T-cell (primary cell): ENCODE measurements around the gene CDK2. TPM values are rescaled to one million over a fixed set of nuclear protein-coding genes. Genes with fewer than 3 reads are reported as not detected.

Experiments used
- ATAC-seq, 4 experiments: fragments of 200-7000 bp in 3 of 4; fragments of 150-1000 bp in 1 of 4; cut with Tn5 transposase; replicated peaks in 1 of 4; 1 replicate in 3 of 4; 2 replicates in 1 of 4; pipeline ENCODE4 v1.10.0; 2021; ENCODE audit warnings: moderate library complexity in 3 of 4, mild to moderate bottlenecking in 2 of 4, moderate number of reproducible peaks in 1 of 4
- CTCF ChIA-PET, 2 donors: fragments of 300-600 bp; sonication (Branson Sonifier 250); formaldehyde crosslinking; loops; one replicate each; lab custom pipeline; 2022; ENCODE audit warnings: antibody characterized with exemption in 2 of 2; lab: Charles Lee
- POLR2A ChIA-PET, 2 donors: fragments of 300-600 bp; sonication (Branson Sonifier 250); formaldehyde crosslinking; loops; one replicate each; lab custom pipeline; 2022; ENCODE audit warnings: antibody characterized with exemption in 2 of 2; lab: Charles Lee
- DNase-seq, 35 experiments: peaks; one replicate each; pipeline versions ENCODE4 v3.0.0 to v3.0.0-alpha.2; 2013 to 2023
- H3K27ac ChIP-seq: one replicate; pipeline ENCODE4 v1.5.1; 2013; ENCODE audit warnings: low read length
- H3K27me3 ChIP-seq, 2 experiments: replicated peaks in 1 of 2; 1 replicate in 1 of 2; 2 replicates in 1 of 2; pipeline versions ENCODE4 v1.6.1 to v1.7.0; 2013; ENCODE audit warnings: low read length in 1 of 2, mixed read lengths in 1 of 2; ENCODE audit not compliant: control insufficient read depth in 2 of 2, insufficient read depth in 2 of 2; ENCODE audit errors: extremely low read depth in 1 of 2
- H3K36me3 ChIP-seq, 2 donors: 1 replicate in 1 of 2; 2 replicates in 1 of 2; pipeline versions ENCODE4 v1.6.1 to v1.7.0; 2013; ENCODE audit warnings: low read length in 1 of 2; ENCODE audit not compliant: control insufficient read depth in 2 of 2, insufficient read depth in 1 of 2; ENCODE audit errors: extremely low read depth in 1 of 2
- H3K4me1 ChIP-seq, 2 experiments: 1 replicate in 1 of 2; 2 replicates in 1 of 2; pipeline versions ENCODE4 v1.6.1 to v1.7.0; 2013; ENCODE audit warnings: low read length in 2 of 2, mixed read lengths in 1 of 2; ENCODE audit not compliant: insufficient read depth in 2 of 2, control insufficient read depth in 1 of 2; ENCODE audit errors: extremely low read depth in 1 of 2
- H3K4me3 ChIP-seq, 2 donors: 1 replicate in 1 of 2; 2 replicates in 1 of 2; pipeline versions ENCODE4 v1.5.1 to v1.7.0; 2013; ENCODE audit warnings: mild to moderate bottlenecking in 2 of 2, low read length in 1 of 2, moderate library complexity in 1 of 2; ENCODE audit not compliant: control insufficient read depth in 1 of 2; ENCODE audit errors: extremely low read depth in 1 of 2
- H3K9me3 ChIP-seq: 2 replicates; pipeline ENCODE4 v1.7.0; 2013
- H3K27ac Mint-ChIP-seq, 2 donors: one replicate each; pipeline ENCODE4 v1.8.0; 2020 to 2021; ENCODE audit warnings: mild to moderate bottlenecking in 2 of 2, mixed read lengths in 2 of 2
- H3K27me3 Mint-ChIP-seq, 2 donors: one replicate each; pipeline ENCODE4 v1.8.0; 2021 to 2022; ENCODE audit warnings: mixed read lengths in 2 of 2
- H3K36me3 Mint-ChIP-seq: one replicate; pipeline ENCODE4 v1.8.0; 2021; ENCODE audit warnings: mixed read lengths
- H3K4me1 Mint-ChIP-seq, 3 donors: one replicate each; pipeline ENCODE4 v1.8.0; 2020 to 2022; ENCODE audit warnings: mixed read lengths in 3 of 3, mild to moderate bottlenecking in 1 of 3
- H3K4me3 Mint-ChIP-seq, 3 donors: one replicate each; pipeline ENCODE4 v1.8.0; 2020 to 2022; ENCODE audit warnings: mild to moderate bottlenecking in 3 of 3, mixed read lengths in 3 of 3, moderate library complexity in 3 of 3
- H3K9me3 Mint-ChIP-seq, 3 donors: one replicate each; pipeline ENCODE4 v1.8.0; 2020 to 2022; ENCODE audit warnings: mixed read lengths in 3 of 3
- WGBS: methylation state at CpG from one replicate; pipeline ENCODE4 v1.1.5; 2013; ENCODE audit warnings: missing lambda C conversion rate; ENCODE audit not compliant: insufficient coverage; 5-methylcytosine and 5-hydroxymethylcytosine counted together
- total RNA-seq, 35 experiments: library from RNA in 6 of 35; stranded (reverse) in 6 of 35; fragments of 120-200 nt in 1 of 35; gene quantifications; one replicate each; pipeline versions ENCODE4 v1.2.1 to v1.2.4 and lab custom pipeline; 2013 to 2026

The CDK2 gene
- total RNA-seq, 5 donors from 2014 or later (not counting 1 experiment from before 2014, with no cell fraction given) = 17.8 to 32.3 (median 23.3) TPM

GRCh38 chr12:55925870-55926737, 40.5 kb upstream of the CDK2 start:
- Mint-ChIP-seq H3K27ac (peak overlapping the region; percentile 96 to 99), H3K36me3 (peaks cover 6% of the 10 kb centered on the region), H3K27me3 (no peaks in the 10 kb centered on the region), H3K9me3 (no peaks in the 10 kb centered on the region), H3K4me3 (peak overlapping the region; percentile 96 to 100 (median 97)), H3K4me1 (peaks cover 62 to 79% (median 68%) of the 10 kb centered on the region in 3 donors)
- DNase-seq (peak in 3 of 35 experiments; percentile 3 to 30 (median 12)), ATAC-seq (no peak)
- peak overlapping the region; percentile 86 to 100 for H3K4me3 ChIP-seq
- WGBS = 0% methylated on average over 3 of the region's 10 CpGs
- ChIA-PET CTCF (interaction anchor here (0.6 to 3.5 kb wide), 13 partner anchors 9 to 210 kb away, joined by 3 to 15 read pairs (median 5); partner anchors contain the start of genes DNAJC14 (in 2 of the 2), BLOC1S1 (in 1 of the 2), ORMDL2 (in 1 of the 2) and RAB5B (in 1 of the 2)), POLR2A (interaction anchor here (0.6 to 1.5 kb wide), 5 partner anchors 13 to 410 kb away, joined by 3 to 9 read pairs (median 4); partner anchors contain the start of gene RAB5B (in 1 of the 2))
- H3K27ac ChIP-seq = peak overlapping the region; percentile 79
- H3K9me3 ChIP-seq = no peaks in the 10 kb centered on the region
- no peaks in the 10 kb centered on the region for H3K27me3 ChIP-seq
- peaks cover 20 to 35% of the 10 kb centered on the region in 2 experiments for H3K4me1 ChIP-seq
- H3K36me3 ChIP-seq = peaks cover 0 to 15% of the 10 kb centered on the region in 2 donors

GRCh38 chr12:55926738-55927587, 39.7 kb upstream of the CDK2 start:
- peaks cover 56 to 76% (median 61%) of the 10 kb centered on the region in 3 donors for H3K4me1 Mint-ChIP-seq
- H3K4me3 ChIP-seq = peak overlapping the region; percentile 86 to 100
- H3K36me3 ChIP-seq = peaks cover 0 to 15% of the 10 kb centered on the region in 2 donors
- no peaks in the 10 kb centered on the region for H3K27me3 Mint-ChIP-seq
- H3K36me3 Mint-ChIP-seq = peaks cover 12% of the 10 kb centered on the region
- no peaks in the 10 kb centered on the region for H3K27me3 ChIP-seq
- peak overlapping the region; percentile 96 to 100 (median 97) for H3K4me3 Mint-ChIP-seq
- peaks cover 18 to 32% of the 10 kb centered on the region in 2 experiments for H3K4me1 ChIP-seq
- ATAC-seq (peak; percentile 36 to 53 (median 42)), DNase-seq (peak; percentile 72 to 95 (median 86))
- POLR2A ChIA-PET = interaction anchor here (0.6 to 1.5 kb wide), 6 partner anchors 13 to 1642 kb away, joined by 3 to 9 read pairs (median 4); partner anchors contain the start of gene RAB5B (in 1 of the 2)
- H3K27ac Mint-ChIP-seq = peak overlapping the region; percentile 96 to 99
- no peaks in the 10 kb centered on the region for H3K9me3 Mint-ChIP-seq
- H3K9me3 ChIP-seq = no peaks in the 10 kb centered on the region
- CTCF ChIA-PET = interaction anchor here (0.6 to 3.5 kb wide), 15 partner anchors 8 to 222 kb away, joined by 3 to 15 read pairs (median 5); partner anchors contain the start of genes DNAJC14 (in 2 of the 2), BLOC1S1 (in 1 of the 2), ORMDL2 (in 1 of the 2) and RAB5B (in 1 of the 2)
- 0% methylated on average over 28 of the region's 42 CpGs for WGBS
- peak overlapping the region; percentile 79 for H3K27ac ChIP-seq

- no peaks in the 10 kb centered on the region for H3K27me3 ChIP-seq
- DNase-seq (peak in 34 of 35 experiments; percentile 26 to 77 (median 53)), ATAC-seq (peak in 3 of 4 experiments; percentile 6 to 9 (median 6))
- H3K4me1 ChIP-seq = peaks cover 18 to 32% of the 10 kb centered on the region in 2 experiments
- Mint-ChIP-seq H3K9me3 (no peaks in the 10 kb centered on the region), H3K4me1 (peaks cover 47 to 72% (median 56%) of the 10 kb centered on the region in 3 donors), H3K27ac (peak within 1 kb of the TSS; percentile 96 to 99), H3K27me3 (no peaks in the 10 kb centered on the region), H3K36me3 (peaks cover 13% of the 10 kb centered on the region), H3K4me3 (peak within 1 kb of the TSS; percentile 96 to 100 (median 97))
- CTCF ChIA-PET = interaction anchor here (0.6 to 3.5 kb wide), 9 partner anchors 8 to 1188 kb away, joined by 3 to 15 read pairs (median 5); partner anchors contain the start of genes DNAJC14 (in 1 of the 2), ORMDL2 (in 1 of the 2), RAB5B (in 1 of the 2) and SARNP (in 1 of the 2)
- 0% methylated on average over 38 of the region's 49 CpGs for WGBS
- peak within 1 kb of the TSS; percentile 79 for H3K27ac ChIP-seq
- no peaks in the 10 kb centered on the region for H3K9me3 ChIP-seq
- POLR2A ChIA-PET = interaction anchor here in 1 of 2 donors (0.6 to 0.7 kb wide), 2 partner anchors 195 to 1643 kb away, joined by 3 read pairs; no protein-coding TSS in a partner anchor
- peaks cover 0 to 9% of the 10 kb centered on the region in 2 donors for H3K36me3 ChIP-seq
- H3K4me3 ChIP-seq = peak within 1 kb of the TSS; percentile 86 to 100
Observed at GRCh38 chr12:55927588-55928502, 38.8 kb upstream of the CDK2 start, which contains the start of gene PYM1. Gene PYM1, minus strand, starts transcription at chr12:55927894. Its CDS starts 133 bp downstream, at chr12:55927761.

- ATAC-seq = peak; percentile 56 to 72 (median 60)
- Mint-ChIP-seq H3K27ac (peak overlapping the region; percentile 96 to 99), H3K4me1 (peaks cover 50 to 76% (median 64%) of the 10 kb centered on the region in 3 donors), H3K27me3 (no peaks in the 10 kb centered on the region), H3K9me3 (no peaks in the 10 kb centered on the region), H3K4me3 (peak overlapping the region; percentile 96 to 100 (median 97)), H3K36me3 (peaks cover 24% of the 10 kb centered on the region)
- Histone ChIP-seq H3K36me3 (peaks cover 0 to 16% of the 10 kb centered on the region in 2 donors), H3K27ac (peak overlapping the region; percentile 79), H3K4me1 (peaks cover 31 to 47% of the 10 kb centered on the region in 2 experiments), H3K4me3 (peak overlapping the region; percentile 88 to 100), H3K27me3 (no peaks in the 10 kb centered on the region), H3K9me3 (no peaks in the 10 kb centered on the region)
- WGBS = 0% methylated on average over 2 of the region's 8 CpGs
- POLR2A ChIA-PET = no interaction called here
- CTCF ChIA-PET = interaction anchor here (0.6 to 1.3 kb wide), 4 partner anchors 9 to 191 kb away, joined by 3 to 14 read pairs (median 6); no protein-coding TSS in a partner anchor
- DNase-seq = peak; percentile 82 to 98 (median 92)
Observed at GRCh38 chr12:55929306-55929791, 37.3 kb upstream of the CDK2 start.
